ENCODE measurements around the gene HTR2B. TPM values are rescaled to one million over a fixed set of nuclear protein-coding genes. Genes with fewer than 3 reads are reported as not detected.

Gene HTR2B
- total RNA-seq (2022; extraction: Qiagen RNA extraction; ENCODE audit: low read depth): not detected in 5 replicates

GRCh38 chr2:231124838-231125568, at the start of gene HTR2B:
HTR2B (minus strand) TSS chr2:231125042; CDS start chr2:231123764, 1,278 bp downstream.

Other genes starting within 250 kb of the HTR2B start
- gene GPR55, start 199.8 kb downstream of the HTR2B start, total RNA-seq (2022; extraction: Qiagen RNA extraction; ENCODE audit: low read depth): not detected in 5 replicates
- not detected in 5 replicates for gene SPATA3, start 128.9 kb downstream of the HTR2B start, total RNA-seq (2022; extraction: Qiagen RNA extraction; ENCODE audit: low read depth)
- gene C2orf72, start 87.5 kb downstream of the HTR2B start, total RNA-seq (2022; extraction: Qiagen RNA extraction; ENCODE audit: low read depth): 5.3 to 8.1 TPM (median 6.5 TPM) in 5 replicates
- 104 to 125 TPM (median 117 TPM) in 5 replicates for gene PSMD1, start 68.2 kb downstream of the HTR2B start, total RNA-seq (2022; extraction: Qiagen RNA extraction; ENCODE audit: low read depth)
- 12.9 to 21.5 TPM (median 16.3 TPM) in 5 replicates for gene ARMC9, start 73.6 kb upstream of the HTR2B start, total RNA-seq (2022; extraction: Qiagen RNA extraction; ENCODE audit: low read depth)

Data from A549 treated with ZK216348 at 1 μM for 4 hours (cell line).